ENCODE results near the gene EOLA2. TPM values are rescaled to one million over a fixed set of nuclear protein-coding genes. Genes with fewer than 3 reads are reported as not detected.
A peak's percentile ranks its signal among the peaks of the same experiment; 100 is the strongest.

Gene EOLA2
- total and polyA plus RNA-seq, 3 experiments from 2014 or later: 46.3 to 66.1 (median 64.1) TPM

GRCh38 chrX:149916745-149917392 is 21.4 kb downstream of the EOLA2 start:
- POLR2A ChIA-PET: no interaction called here
- Mint-ChIP-seq H3K27ac (peak overlapping the region in 2 of 8 donors; percentile 59 to 63), H3K9me3 (peaks cover 0 to 5% (median 1%) of the 10 kb centered on the region in 5 donors)

GRCh38 chrX:149910178-149910695 is 28.1 kb downstream of the EOLA2 start:
- Mint-ChIP-seq H3K27me3 (no peaks in the 10 kb centered on the region), H3K4me1 (no peaks in the 10 kb centered on the region), H3K36me3 (peaks cover 0 to 3% (median 1%) of the 10 kb centered on the region in 3 donors), H3K27ac (peak overlapping the region in 2 of 8 donors; percentile 32 to 53), H3K9me3 (peaks cover 0 to 5% (median 1%) of the 10 kb centered on the region in 5 donors), H3K4me3 (no peak overlapping the region)
- H3K9me3 ChIP-seq (ENCODE audit: low read length): no peaks in the 10 kb centered on the region
- H3K27ac ChIP-seq (ENCODE audit: low read depth, low read length): no peak overlapping the region
- no peaks in the 10 kb centered on the region for H3K27me3 ChIP-seq (ENCODE audit: insufficient read depth, low read length, poor library complexity, severe bottlenecking)
- H3K4me3 ChIP-seq (ENCODE audit: low read length): no peak overlapping the region
- no peak for DNase-seq
- CTCF ChIA-PET: interaction anchor here (0.8 kb wide), 1 partner anchor 30 kb away, joined by 4 read pairs; no protein-coding TSS in a partner anchor
- no peaks in the 10 kb centered on the region for H3K36me3 ChIP-seq (ENCODE audit: insufficient read depth, low read length)
- POLR2A ChIA-PET: no interaction called here
- H3K4me1 ChIP-seq (ENCODE audit: insufficient read depth, low read length): no peaks in the 10 kb centered on the region

More at GRCh38 chrX:149916745-149917392, 21.4 kb downstream of the EOLA2 start:
- Histone ChIP-seq H3K27ac (ENCODE audit: low read depth, low read length) (no peak overlapping the region), H3K9me3 (ENCODE audit: low read length) (no peaks in the 10 kb centered on the region), H3K36me3 (ENCODE audit: insufficient read depth, low read length) (no peaks in the 10 kb centered on the region), H3K4me1 (ENCODE audit: insufficient read depth, low read length) (no peaks in the 10 kb centered on the region), H3K27me3 (ENCODE audit: insufficient read depth, low read length, poor library complexity, severe bottlenecking) (no peaks in the 10 kb centered on the region), H3K4me3 (ENCODE audit: low read length) (no peak overlapping the region)
- DNase-seq: no peak
- Mint-ChIP-seq H3K27me3 (no peaks in the 10 kb centered on the region), H3K4me3 (no peak overlapping the region), H3K36me3 (peaks cover 0 to 3% (median 0%) of the 10 kb centered on the region in 3 donors), H3K4me1 (peaks cover 0 to 5% (median 0%) of the 10 kb centered on the region in 3 donors)
- CTCF ChIA-PET: no interaction called here

DNA sequence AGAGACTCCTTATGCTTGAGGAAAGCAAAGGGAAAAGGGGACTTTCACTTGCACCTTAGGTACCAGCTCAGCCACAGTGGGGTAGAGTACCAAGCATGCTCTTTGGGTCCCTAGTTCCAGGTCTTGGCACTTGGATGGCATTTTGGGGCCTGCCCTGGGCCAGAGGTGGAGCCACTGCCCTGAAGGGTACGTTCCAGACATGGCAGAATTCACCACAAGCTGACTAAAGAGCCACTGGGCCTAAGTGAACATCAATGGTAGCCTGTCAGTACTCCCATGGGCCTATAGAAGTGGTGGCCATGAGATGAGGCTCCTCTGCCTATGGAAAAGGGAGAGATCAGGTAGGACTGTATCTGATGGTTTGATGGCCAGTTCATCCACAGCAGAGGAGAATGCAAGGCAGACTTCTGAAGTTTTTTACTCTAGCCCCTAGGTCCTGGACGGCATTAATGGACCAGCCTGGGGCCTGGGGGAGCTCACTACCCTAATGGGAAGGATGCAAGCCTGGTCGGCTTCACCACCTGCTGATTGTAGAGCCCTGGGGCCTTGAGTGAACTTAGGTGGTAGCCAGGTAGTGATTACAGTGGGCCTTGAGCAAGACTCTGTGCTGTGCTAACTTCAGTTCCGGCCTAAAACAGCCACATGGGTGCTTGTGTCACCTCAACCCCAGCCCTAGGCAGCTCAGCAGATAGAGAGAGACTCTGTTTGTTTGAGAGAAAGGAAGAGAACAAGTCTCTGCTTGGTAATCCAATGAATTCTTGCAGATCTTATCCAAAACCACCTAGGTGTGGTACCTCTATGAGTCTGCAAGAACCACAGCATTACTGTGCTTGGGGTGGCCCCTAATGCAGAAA is 28.7 kb downstream of the EOLA2 start:
- CTCF ChIA-PET: interaction anchor here (0.8 kb wide), 1 partner anchor 31 kb away, joined by 4 read pairs; no protein-coding TSS in a partner anchor
- H3K9me3 Mint-ChIP-seq: peaks cover 0 to 5% (median 1%) of the 10 kb centered on the region in 5 donors

GRCh38 chrX:149908727-149909126 is 29.6 kb downstream of the EOLA2 start:
- Mint-ChIP-seq H3K27ac (no peak overlapping the region), H3K9me3 (peaks cover 0 to 5% (median 0%) of the 10 kb centered on the region in 5 donors), H3K36me3 (peaks cover 0 to 3% (median 1%) of the 10 kb centered on the region in 3 donors), H3K27me3 (peaks cover 0 to 2% of the 10 kb centered on the region in 2 donors), H3K4me3 (no peak overlapping the region), H3K4me1 (peaks cover 0 to 10% (median 6%) of the 10 kb centered on the region in 3 donors)
- no peaks in the 10 kb centered on the region for H3K4me1 ChIP-seq (ENCODE audit: insufficient read depth, low read length)
- no peaks in the 10 kb centered on the region for H3K9me3 ChIP-seq (ENCODE audit: low read length)
- no peak overlapping the region for H3K27ac ChIP-seq (ENCODE audit: low read depth, low read length)
- H3K4me3 ChIP-seq (ENCODE audit: low read length): no peak overlapping the region
- no peak for DNase-seq
- H3K27me3 ChIP-seq (ENCODE audit: insufficient read depth, low read length, poor library complexity, severe bottlenecking): no peaks in the 10 kb centered on the region
- H3K36me3 ChIP-seq (ENCODE audit: insufficient read depth, low read length): no peaks in the 10 kb centered on the region
- ChIA-PET CTCF (no interaction called here), POLR2A (no interaction called here)

More for the DNA sequence above, 28.7 kb downstream of the EOLA2 start:
- DNase-seq: peak in 2 of 5 donors; percentile 32 to 44
- POLR2A ChIA-PET: no interaction called here
- Mint-ChIP-seq H3K36me3 (peaks cover 0 to 3% (median 1%) of the 10 kb centered on the region in 3 donors), H3K27me3 (peaks cover 0 to under 1% of the 10 kb centered on the region in 2 donors), H3K27ac (peak overlapping the region in 3 of 8 donors; percentile 32 to 59 (median 53)), H3K4me1 (peaks cover 0 to 4% (median under 1%) of the 10 kb centered on the region in 3 donors), H3K4me3 (no peak overlapping the region)
- Histone ChIP-seq H3K27me3 (ENCODE audit: insufficient read depth, low read length, poor library complexity, severe bottlenecking) (no peaks in the 10 kb centered on the region), H3K36me3 (ENCODE audit: insufficient read depth, low read length) (no peaks in the 10 kb centered on the region), H3K4me3 (ENCODE audit: low read length) (no peak overlapping the region), H3K9me3 (ENCODE audit: low read length) (no peaks in the 10 kb centered on the region), H3K27ac (ENCODE audit: low read depth, low read length) (no peak overlapping the region), H3K4me1 (ENCODE audit: insufficient read depth, low read length) (no peaks in the 10 kb centered on the region)

DNA sequence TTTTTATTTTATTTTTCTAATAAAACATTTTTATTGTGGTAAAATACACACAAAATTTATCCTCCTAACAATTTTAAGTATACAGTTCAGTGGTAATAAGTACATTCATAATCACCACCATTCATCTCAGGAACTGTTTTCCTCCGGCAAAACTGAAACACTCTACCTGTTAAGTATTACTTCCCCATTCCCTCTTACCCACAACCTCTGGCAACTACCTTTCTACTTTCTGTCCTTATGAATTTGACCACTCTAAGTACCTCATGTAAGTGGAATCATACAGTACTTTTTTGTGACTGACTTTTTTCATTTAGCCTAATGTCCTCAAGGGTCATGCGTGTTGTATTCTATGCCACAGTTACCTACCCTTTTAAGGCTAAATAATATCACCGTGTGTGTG is 30.0 kb downstream of the EOLA2 start:
- peaks cover 0 to 10% (median 6%) of the 10 kb centered on the region in 3 donors for H3K4me1 Mint-ChIP-seq
- no peak overlapping the region for H3K4me3 Mint-ChIP-seq
- POLR2A ChIA-PET: no interaction called here
- CTCF ChIA-PET: no interaction called here
- Histone ChIP-seq H3K4me1 (ENCODE audit: insufficient read depth, low read length) (no peaks in the 10 kb centered on the region), H3K27ac (ENCODE audit: low read depth, low read length) (no peak overlapping the region), H3K36me3 (ENCODE audit: insufficient read depth, low read length) (no peaks in the 10 kb centered on the region), H3K27me3 (ENCODE audit: insufficient read depth, low read length, poor library complexity, severe bottlenecking) (no peaks in the 10 kb centered on the region), H3K9me3 (ENCODE audit: low read length) (no peaks in the 10 kb centered on the region), H3K4me3 (ENCODE audit: low read length) (no peak overlapping the region)
- H3K27me3 Mint-ChIP-seq: peaks cover 0 to 2% of the 10 kb centered on the region in 2 donors
- H3K36me3 Mint-ChIP-seq: peaks cover 0 to 3% (median 1%) of the 10 kb centered on the region in 3 donors
- peaks cover 0 to 5% (median 0%) of the 10 kb centered on the region in 5 donors for H3K9me3 Mint-ChIP-seq
- no peak for DNase-seq
- H3K27ac Mint-ChIP-seq: no peak overlapping the region

DNA sequence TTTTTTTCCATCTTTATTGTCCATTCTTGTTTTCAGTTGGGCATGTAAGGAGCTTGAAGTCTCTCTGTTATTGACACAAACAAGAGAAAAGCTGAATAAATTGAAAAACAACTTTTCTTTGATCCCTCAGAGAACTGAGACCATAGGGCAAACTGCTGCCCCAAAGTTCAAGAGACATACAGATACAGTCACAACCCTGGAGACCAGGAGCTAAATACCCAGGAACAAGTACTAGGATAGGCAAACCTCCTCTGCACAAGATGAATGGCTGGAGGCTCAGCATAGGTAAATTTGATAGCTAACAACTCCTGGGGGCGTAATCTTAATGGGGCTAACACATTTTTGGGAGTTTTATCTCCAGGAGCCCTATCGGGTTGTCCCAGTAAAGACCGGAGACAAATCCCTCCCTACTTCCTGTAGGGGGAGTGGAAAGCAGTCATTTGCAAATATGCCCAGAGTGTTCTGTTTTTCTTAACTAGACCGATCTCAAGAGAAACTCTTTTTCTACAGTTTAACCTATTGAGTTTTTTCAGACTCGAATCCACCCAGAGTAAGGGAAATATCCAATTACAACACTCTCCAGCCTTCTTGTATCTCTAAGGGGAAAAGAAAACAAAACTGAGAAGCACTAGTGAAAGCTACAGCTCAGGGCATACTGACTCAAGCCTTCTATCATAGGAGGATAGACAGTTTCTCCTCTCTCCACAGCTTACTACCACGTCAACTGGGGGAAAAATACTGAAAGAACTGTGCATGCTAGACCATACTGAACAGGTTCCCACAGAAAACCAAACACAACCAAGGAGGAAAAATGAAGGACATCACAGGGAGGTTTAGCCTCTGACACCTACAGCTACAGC is 34.2 kb downstream of the EOLA2 start:
- no peak overlapping the region for H3K27ac ChIP-seq (ENCODE audit: low read depth, low read length)
- no peaks in the 10 kb centered on the region for H3K36me3 ChIP-seq (ENCODE audit: insufficient read depth, low read length)
- no peak for DNase-seq
- H3K4me3 Mint-ChIP-seq: peak overlapping the region in 4 of 7 donors; percentile 10 to 63 (median 44)
- CTCF ChIA-PET: no interaction called here
- peaks cover 0 to 10% (median 6%) of the 10 kb centered on the region in 3 donors for H3K4me1 Mint-ChIP-seq
- POLR2A ChIA-PET: no interaction called here
- no peaks in the 10 kb centered on the region for H3K9me3 Mint-ChIP-seq
- H3K27me3 Mint-ChIP-seq: peaks cover under 1 to 2% of the 10 kb centered on the region in 2 donors
- H3K4me1 ChIP-seq (ENCODE audit: insufficient read depth, low read length): no peaks in the 10 kb centered on the region
- H3K27ac Mint-ChIP-seq: peak overlapping the region in 1 of 8 donors; percentile 32
- no peaks in the 10 kb centered on the region for H3K36me3 Mint-ChIP-seq
- no peaks in the 10 kb centered on the region for H3K9me3 ChIP-seq (ENCODE audit: low read length)
- no peak overlapping the region for H3K4me3 ChIP-seq (ENCODE audit: low read length)
- no peaks in the 10 kb centered on the region for H3K27me3 ChIP-seq (ENCODE audit: insufficient read depth, low read length, poor library complexity, severe bottlenecking)

DNA sequence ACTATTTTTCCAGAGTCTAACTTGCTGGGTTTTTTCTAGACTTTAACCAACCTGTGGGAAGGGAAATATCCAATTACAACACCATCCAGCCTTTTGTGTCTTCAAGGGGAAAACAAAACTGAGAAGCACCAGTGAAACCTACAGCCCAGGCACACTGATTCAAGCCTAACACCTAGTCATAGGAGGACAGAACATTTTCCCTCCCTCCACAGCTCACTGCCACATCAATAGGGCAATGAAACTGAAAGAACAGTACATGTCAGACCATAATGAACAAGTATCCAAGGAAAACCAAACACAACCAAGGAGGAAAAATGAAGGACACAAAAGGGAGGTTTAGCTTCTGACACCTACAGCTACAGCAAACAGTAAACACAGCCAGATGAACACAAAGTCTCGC is 39.7 kb downstream of the EOLA2 start:
- H3K9me3 ChIP-seq (ENCODE audit: low read length): no peaks in the 10 kb centered on the region
- H3K27me3 ChIP-seq (ENCODE audit: insufficient read depth, low read length, poor library complexity, severe bottlenecking): no peaks in the 10 kb centered on the region
- H3K4me3 ChIP-seq (ENCODE audit: low read length): no peak overlapping the region
- POLR2A ChIA-PET: no interaction called here
- H3K4me1 ChIP-seq (ENCODE audit: insufficient read depth, low read length): no peaks in the 10 kb centered on the region
- Mint-ChIP-seq H3K27ac (no peak overlapping the region), H3K27me3 (peaks cover 0 to 7% of the 10 kb centered on the region in 2 donors), H3K9me3 (peaks cover 0 to 2% (median 0%) of the 10 kb centered on the region in 5 donors), H3K36me3 (no peaks in the 10 kb centered on the region), H3K4me1 (no peaks in the 10 kb centered on the region), H3K4me3 (no peak overlapping the region)
- CTCF ChIA-PET: no interaction called here
- H3K27ac ChIP-seq (ENCODE audit: low read depth, low read length): no peak overlapping the region
- H3K36me3 ChIP-seq (ENCODE audit: insufficient read depth, low read length): no peaks in the 10 kb centered on the region
- no peak for DNase-seq
